ENCODE data around the gene SLC12A9. TPM values are rescaled to one million over a fixed set of nuclear protein-coding genes. Genes with fewer than 3 reads are reported as not detected.
"Not testable (repeated sequence)": the region's sequence is repeated elsewhere in the genome, so short reads cannot be mapped to it uniquely, and the experiment has no call there.

Gene SLC12A9
- total RNA-seq, 3 donors from 2014 or later: 13.3 to 18.0 (median 16.7) TPM

DNA sequence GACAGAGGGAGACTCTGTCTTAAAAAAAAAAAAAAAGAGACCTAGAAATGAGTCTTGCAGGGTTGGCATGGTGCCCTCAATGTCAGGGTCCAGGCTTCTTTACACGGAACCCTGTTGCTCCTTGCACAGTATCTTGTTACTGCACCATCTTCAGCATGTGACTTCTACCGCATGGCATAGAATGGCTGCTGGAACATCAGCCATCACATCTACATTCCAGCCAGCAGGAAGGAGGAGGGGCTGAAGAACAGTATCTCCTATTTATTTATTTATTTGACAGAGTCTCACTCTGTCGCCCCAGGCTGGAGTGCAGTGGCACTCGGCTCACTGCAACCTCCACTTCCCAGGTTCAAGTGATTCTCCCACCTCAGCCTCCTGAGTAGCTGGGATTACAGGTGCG lies 46.9 kb downstream of the SLC12A9 start:
- no peaks in the 10 kb centered on the region for H3K36me3 ChIP-seq
- TF ChIP-seq, protein P1, sequence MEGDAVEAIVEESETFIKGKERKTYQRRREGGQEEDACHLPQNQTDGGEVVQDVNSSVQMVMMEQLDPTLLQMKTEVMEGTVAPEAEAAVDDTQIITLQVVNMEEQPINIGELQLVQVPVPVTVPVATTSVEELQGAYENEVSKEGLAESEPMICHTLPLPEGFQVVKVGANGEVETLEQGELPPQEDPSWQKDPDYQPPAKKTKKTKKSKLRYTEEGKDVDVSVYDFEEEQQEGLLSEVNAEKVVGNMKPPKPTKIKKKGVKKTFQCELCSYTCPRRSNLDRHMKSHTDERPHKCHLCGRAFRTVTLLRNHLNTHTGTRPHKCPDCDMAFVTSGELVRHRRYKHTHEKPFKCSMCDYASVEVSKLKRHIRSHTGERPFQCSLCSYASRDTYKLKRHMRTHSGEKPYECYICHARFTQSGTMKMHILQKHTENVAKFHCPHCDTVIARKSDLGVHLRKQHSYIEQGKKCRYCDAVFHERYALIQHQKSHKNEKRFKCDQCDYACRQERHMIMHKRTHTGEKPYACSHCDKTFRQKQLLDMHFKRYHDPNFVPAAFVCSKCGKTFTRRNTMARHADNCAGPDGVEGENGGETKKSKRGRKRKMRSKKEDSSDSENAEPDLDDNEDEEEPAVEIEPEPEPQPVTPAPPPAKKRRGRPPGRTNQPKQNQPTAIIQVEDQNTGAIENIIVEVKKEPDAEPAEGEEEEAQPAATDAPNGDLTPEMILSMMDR (IDR thresholded peaks at IDR 0.05): no peak
- no peak for TF ChIP-seq POLR2AphosphoS5 (IDR thresholded peaks at IDR 0.05)
- TF ChIP-seq POLR2A (IDR thresholded peaks at IDR 0.05): no peak
- intact Hi-C loops (cut with DNase I; ENCODE audit: low total_unique reads): loop anchor here (5.0 kb wide), 1 partner anchor 158 kb away; no protein-coding TSS in a partner anchor
- no peak overlapping the region for H3K4me3 ChIP-seq
- no peaks in the 10 kb centered on the region for H3K9me3 ChIP-seq
- no peak for DNase-seq (ENCODE audit: low spot score in 2 of 2)
- H3K27me3 ChIP-seq: peaks cover 4 to 46% of the 10 kb centered on the region in 2 donors
- no peaks in the 10 kb centered on the region for H3K4me1 ChIP-seq
- H3K27ac ChIP-seq: no peak overlapping the region

DNA sequence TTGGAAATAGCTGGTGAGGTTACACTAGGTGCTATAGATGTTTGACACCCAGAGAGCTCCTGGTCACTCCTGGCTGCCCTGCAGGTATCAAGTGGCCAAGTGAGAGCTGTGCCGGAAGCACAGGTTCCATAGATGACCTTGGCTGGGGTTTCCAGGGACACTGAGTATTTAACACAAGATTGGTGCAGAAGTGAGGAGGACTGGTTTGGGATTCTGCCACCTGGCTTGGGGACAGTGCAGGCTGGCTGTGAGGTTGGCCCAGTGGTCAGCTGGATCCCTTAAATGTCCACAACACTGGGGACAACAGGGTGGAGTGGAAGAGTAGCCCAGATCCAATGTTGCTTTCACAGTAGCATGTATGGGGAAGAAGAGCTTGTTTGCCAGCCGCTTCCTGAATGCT lies 48.5 kb downstream of the SLC12A9 start:
- no peak for DNase-seq (ENCODE audit: low spot score in 2 of 2)
- intact Hi-C loops (cut with DNase I; ENCODE audit: low total_unique reads): no loop called here
- Histone ChIP-seq H3K4me1 (no peaks in the 10 kb centered on the region), H3K27me3 (peaks cover 0 to 37% of the 10 kb centered on the region in 2 donors), H3K27ac (no peak overlapping the region), H3K4me3 (no peak overlapping the region), H3K9me3 (no peaks in the 10 kb centered on the region), H3K36me3 (no peaks in the 10 kb centered on the region)
- TF ChIP-seq, protein P1 (IDR thresholded peaks at IDR 0.05): no peak
- no peak for TF ChIP-seq POLR2A (IDR thresholded peaks at IDR 0.05)
- TF ChIP-seq POLR2AphosphoS5 (IDR thresholded peaks at IDR 0.05): no peak

DNA sequence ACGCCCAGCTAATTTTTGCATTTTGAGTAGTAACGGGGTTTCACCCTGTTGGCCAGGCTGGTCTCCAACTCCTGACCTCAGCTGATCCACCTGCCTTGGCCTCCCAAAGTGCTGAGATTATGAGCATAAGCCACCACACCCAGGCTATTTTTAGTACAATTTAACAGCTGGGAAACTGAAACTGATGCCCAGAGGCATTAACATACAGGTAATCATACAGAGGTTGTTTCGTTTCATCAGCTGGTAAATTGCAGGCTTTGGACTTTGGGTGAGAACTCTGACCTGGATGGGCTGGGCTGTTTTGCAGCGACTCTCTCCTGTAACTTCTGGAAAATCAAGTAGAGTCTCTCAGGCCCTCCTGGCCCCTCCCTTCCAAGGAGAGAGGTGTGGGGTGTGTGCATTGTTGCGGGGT lies 49.4 kb downstream of the SLC12A9 start:
- H3K27ac ChIP-seq: no peak overlapping the region
- no peak for DNase-seq (ENCODE audit: low spot score in 2 of 2)
- no peak overlapping the region for H3K4me3 ChIP-seq
- TF ChIP-seq, protein P1 (IDR thresholded peaks at IDR 0.05): no peak
- TF ChIP-seq POLR2A (IDR thresholded peaks at IDR 0.05) (no peak), POLR2AphosphoS5 (IDR thresholded peaks at IDR 0.05) (no peak)
- H3K4me1 ChIP-seq: no peaks in the 10 kb centered on the region
- intact Hi-C loops (cut with DNase I; ENCODE audit: low total_unique reads): no loop called here
- no peaks in the 10 kb centered on the region for H3K36me3 ChIP-seq
- H3K9me3 ChIP-seq: no peaks in the 10 kb centered on the region
- peaks cover 0 to 29% of the 10 kb centered on the region in 2 donors for H3K27me3 ChIP-seq

DNA sequence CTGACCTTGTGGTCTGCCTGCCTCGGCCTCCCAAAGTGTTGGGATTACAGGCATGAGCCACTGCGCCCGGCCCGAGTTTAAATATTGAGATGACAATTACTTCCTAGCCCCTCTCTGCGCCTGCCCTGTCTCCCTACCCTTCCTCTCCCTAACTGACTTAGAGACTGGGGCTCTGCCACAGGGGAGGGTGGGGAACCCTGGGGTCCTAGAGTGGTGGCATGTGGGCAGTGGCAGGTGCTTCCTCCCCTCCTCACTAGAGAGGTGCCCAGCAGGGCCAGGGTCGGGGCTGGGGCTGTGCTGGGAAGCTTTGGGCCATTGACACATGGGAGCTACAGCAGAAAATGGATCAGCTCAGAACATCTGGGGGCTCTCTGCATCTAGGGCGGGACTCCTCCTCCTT lies 50.1 kb downstream of the SLC12A9 start:
- no peaks in the 10 kb centered on the region for H3K9me3 ChIP-seq
- DNase-seq (ENCODE audit: low spot score in 2 of 2): no peak
- H3K36me3 ChIP-seq: no peaks in the 10 kb centered on the region
- H3K27me3 ChIP-seq: peaks cover 0 to 22% of the 10 kb centered on the region in 2 donors
- H3K4me3 ChIP-seq: no peak overlapping the region
- intact Hi-C loops (cut with DNase I; ENCODE audit: low total_unique reads): no loop called here
- H3K4me1 ChIP-seq: no peaks in the 10 kb centered on the region
- no peak for TF ChIP-seq POLR2AphosphoS5 (IDR thresholded peaks at IDR 0.05)
- TF ChIP-seq, protein P1 (IDR thresholded peaks at IDR 0.05): no peak
- no peak for TF ChIP-seq POLR2A (IDR thresholded peaks at IDR 0.05)
- H3K27ac ChIP-seq: no peak overlapping the region

DNA sequence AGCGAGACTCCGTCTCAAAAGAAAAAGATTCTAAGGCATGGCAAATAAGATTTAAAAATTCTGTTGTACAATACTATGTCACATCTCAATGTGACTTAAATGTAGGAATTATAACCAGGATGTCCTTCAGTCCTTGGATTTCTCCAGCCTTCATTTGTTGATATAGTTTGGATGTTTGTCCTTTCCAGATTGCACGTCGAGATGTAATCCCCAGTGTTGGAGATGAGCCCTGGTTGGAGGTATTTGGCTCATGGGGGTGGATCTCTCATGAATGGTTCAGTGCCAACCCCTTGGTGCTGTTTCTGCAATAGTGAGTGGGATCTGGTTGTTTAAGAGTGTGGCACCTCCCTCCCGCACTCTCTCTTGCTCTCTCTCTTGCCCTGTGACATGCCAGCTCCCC lies 56.0 kb downstream of the SLC12A9 start:
- H3K36me3 ChIP-seq: no peaks in the 10 kb centered on the region
- H3K27ac ChIP-seq: no peak overlapping the region
- intact Hi-C loops (cut with DNase I; ENCODE audit: low total_unique reads): no loop called here
- DNase-seq (ENCODE audit: low spot score in 2 of 2): no peak
- no peaks in the 10 kb centered on the region for H3K4me1 ChIP-seq
- no peaks in the 10 kb centered on the region for H3K9me3 ChIP-seq
- H3K27me3 ChIP-seq: no peaks in the 10 kb centered on the region
- TF ChIP-seq POLR2A (IDR thresholded peaks at IDR 0.05): no peak
- TF ChIP-seq POLR2AphosphoS5 (IDR thresholded peaks at IDR 0.05): no peak
- TF ChIP-seq, protein P1 (IDR thresholded peaks at IDR 0.05): no peak
- no peak overlapping the region for H3K4me3 ChIP-seq

DNA sequence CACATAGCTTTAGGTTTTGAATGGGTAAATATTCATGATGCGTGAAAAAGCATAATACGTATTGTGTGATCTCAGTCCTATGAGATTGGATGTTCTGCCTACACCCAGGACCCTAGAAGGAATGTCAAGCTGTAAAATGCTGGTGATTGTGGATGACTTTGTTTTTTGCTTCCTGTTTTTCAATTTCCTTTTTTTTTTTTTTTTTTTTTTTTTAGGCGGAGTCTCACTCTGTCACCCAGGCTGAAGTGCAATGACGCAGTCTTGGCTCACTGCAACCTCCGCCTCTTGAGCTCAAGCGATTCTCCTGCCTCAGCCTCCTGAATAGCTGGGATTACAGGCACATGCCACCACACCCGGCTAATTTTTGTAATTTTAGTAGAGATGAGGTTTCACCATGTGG lies 57.9 kb downstream of the SLC12A9 start:
- H3K4me1 ChIP-seq; DNase-seq (ENCODE audit: low spot score in 2 of 2); H3K9me3 ChIP-seq; H3K27me3 ChIP-seq; H3K36me3 ChIP-seq; H3K4me3 ChIP-seq; intact Hi-C loops (cut with DNase I; ENCODE audit: low total_unique reads); H3K27ac ChIP-seq: not testable (repeated sequence)
